Lower leg skin (tissue), 3 donors: ENCODE results near the gene MYO1E.

ENCODE experiments used
- CTCF ChIP-seq, 3 donors: fragments of 450-650 bp; IDR thresholded peaks; one replicate each; pipeline ENCODE4 v1.5.1; 2016; ENCODE audit warnings: antibody characterized with exemption in 3 of 3, mild to moderate bottlenecking in 3 of 3, moderate library complexity in 2 of 3
- POLR2A ChIP-seq, 2 donors: fragments of 450-650 bp; IDR thresholded peaks; one replicate each; pipeline ENCODE4 v1.6.1; 2016 to 2017; ENCODE audit warnings: antibody characterized with exemption in 2 of 2, mild to moderate bottlenecking in 1 of 2, moderate library complexity in 1 of 2

DNA sequence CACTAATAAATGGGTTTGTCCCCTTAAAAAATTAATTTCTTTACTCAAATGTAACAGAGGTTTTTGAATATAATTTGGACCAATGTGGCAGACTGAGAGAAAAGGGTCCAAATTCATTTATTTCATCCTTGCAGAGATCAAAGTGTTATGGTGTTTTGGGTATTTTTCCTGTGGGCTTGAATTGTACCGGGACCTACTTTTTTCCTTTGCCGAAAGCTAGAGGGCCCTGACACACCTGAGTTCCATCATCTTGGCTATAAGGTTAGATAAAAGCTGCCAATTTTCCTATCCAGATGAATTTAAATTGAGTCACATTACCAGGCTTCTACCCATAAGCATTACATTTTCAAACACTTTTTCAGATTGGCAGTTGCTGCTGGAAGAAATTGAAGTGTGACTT lies 266.8 kb downstream of the MYO1E start:
- no peak for TF ChIP-seq CTCF (IDR thresholded peaks at IDR 0.05)
- TF ChIP-seq POLR2A (IDR thresholded peaks at IDR 0.05): no peak
